K562 (cell line): Measurements from ENCODE around the gene INPP5E. TPM values are rescaled to one million over a fixed set of nuclear protein-coding genes. Genes with fewer than 3 reads are reported as not detected.

ENCODE experiments used
- CEBPZ ChIP-seq: fragments of 150-350 bp; IDR thresholded peaks from 2 replicates; pipeline ENCODE4 v1.6.1; 2014; ENCODE audit warnings: low read depth, mild to moderate bottlenecking, low read length, borderline replicate concordance
- DDX20 ChIP-seq: fragments of 450-650 bp; IDR thresholded peaks from 2 replicates; pipeline ENCODE4 v1.6.1; 2016; ENCODE audit warnings: missing genetic modification characterization, low read depth, mild to moderate bottlenecking, missing compliant biosample characterization, moderate library complexity
- FIP1L1 ChIP-seq: fragments of 200-400 bp; formaldehyde crosslinking; IDR thresholded peaks from 2 replicates; pipeline ENCODE4 v1.6.1; 2018; ENCODE audit warnings: mild to moderate bottlenecking, low read depth, low read length; ENCODE audit not compliant: poor library complexity, severe bottlenecking
- GATAD2B ChIP-seq: fragments of 450-650 bp; IDR thresholded peaks from 2 replicates; pipeline ENCODE4 v1.6.1; 2017; ENCODE audit warnings: mild to moderate bottlenecking, borderline replicate concordance
- HDGF ChIP-seq: fragments of 450-650 bp; IDR thresholded peaks from 2 replicates; pipeline ENCODE4 v1.6.1; 2016
- HSF4 ChIP-seq: fragments of 250-450 bp; sonication (Bioruptor Pico); IDR thresholded peaks from 2 replicates; pipeline ENCODE4 v2.1.2; 2022; ENCODE audit warnings: mild to moderate bottlenecking, moderate library complexity, borderline replicate concordance
- IRF2 ChIP-seq: sonication (generic); formaldehyde crosslinking; IDR thresholded peaks from 2 replicates; pipeline ENCODE4 v1.8.1; 2022; ENCODE audit warnings: mild to moderate bottlenecking, missing genetic modification reagents
- NR2F6 ChIP-seq: fragments of 450-650 bp; formaldehyde crosslinking; IDR thresholded peaks from 2 replicates; pipeline ENCODE4 v1.4.0; 2020; ENCODE audit warnings: mild to moderate bottlenecking
- PHTF2 ChIP-seq: fragments of 250-450 bp; sonication (Bioruptor Pico); IDR thresholded peaks from 2 replicates; pipeline ENCODE4 v1.5.0; 2021; ENCODE audit warnings: mild to moderate bottlenecking
- RB1 ChIP-seq: fragments of 450-650 bp; IDR thresholded peaks from 2 replicates; pipeline ENCODE4 v1.6.1; 2017; ENCODE audit warnings: low read depth, mild to moderate bottlenecking
- SUPT5H ChIP-seq: fragments of 450-650 bp; IDR thresholded peaks from 2 replicates; pipeline ENCODE4 v1.6.1; 2016
- XRCC5 ChIP-seq: fragments of 200-400 bp; formaldehyde crosslinking; IDR thresholded peaks from 2 replicates; pipeline ENCODE4 v1.6.1; 2017; ENCODE audit warnings: low read depth, mild to moderate bottlenecking, low read length
- ZBTB40 ChIP-seq, 2 experiments: fragments of 450-650 bp in 1 of 2; sonication (generic) in 1 of 2; formaldehyde crosslinking in 1 of 2; IDR thresholded peaks; 2 replicates each; pipeline versions ENCODE4 v1.7.1 to v1.9.0; 2016 to 2022; ENCODE audit warnings: inconsistent platforms in 1 of 2, mild to moderate bottlenecking in 1 of 2, missing genetic modification reagents in 1 of 2
- ZKSCAN8 ChIP-seq: fragments of 200-800 bp; sonication (Bioruptor generic); IDR thresholded peaks from 2 replicates; pipeline ENCODE4 v1.6.1; 2016; ENCODE audit warnings: missing genetic modification characterization, missing compliant biosample characterization
- ZNF766 ChIP-seq: fragments of 200-800 bp; sonication (Bioruptor generic); conservative IDR thresholded peaks from 2 replicates; pipeline ENCODE4 v1.6.1; 2016; ENCODE audit warnings: missing genetic modification characterization, missing compliant biosample characterization
- ZSCAN32 ChIP-seq: fragments of 450-650 bp; formaldehyde crosslinking; IDR thresholded peaks from 2 replicates; pipeline ENCODE4 v1.4.0; 2020; ENCODE audit warnings: mild to moderate bottlenecking, moderate library complexity
- polyA plus RNA-seq, 8 experiments: library from polyadenylated mRNA; depleted of rRNA in 4 of 8; stranded (reverse) in 5 of 8; unstranded in 3 of 8; fragments of >200 nt; fragmentation: Nextera tagmentation in 2 of 8; fragmentation: Illumina TruSeq in 1 of 8; extraction: Ambion mirVana in 2 of 8; extraction: Trizol in 1 of 8; gene quantifications; 2 replicates each; pipeline versions ENCODE4 v1.2.1 to v1.2.3, GENCODE V29; 2011 to 2014; ENCODE audit warnings: inconsistent platforms in 1 of 8, missing spikeins in 1 of 8
- total RNA-seq, 7 experiments: library from RNA; depleted of rRNA in 6 of 7; stranded (reverse); fragments of >200 nt in 6 of 7; fragmentation: Illumina TruSeq in 2 of 7; extraction: Trizol in 2 of 7; gene quantifications; 2 replicates each; pipeline versions ENCODE4 v1.2.1 to v1.2.3, GENCODE V29; 2011 to 2021; ENCODE audit warnings: low replicate concordance in 1 of 7

The INPP5E gene
- total and polyA plus RNA-seq, 9 of the 15 experiments (the other 6 are each of a cell fraction or from before 2014, with no cell fraction given): 0.38 to 17.4 (median 4.9) TPM

GRCh38 chr9:136400038-136400834, 39.4 kb downstream of the INPP5E start, which contains the start of gene SNAPC4 (continued):
- TF ChIP-seq FIP1L1 (peak; percentile 83), HDGF (no peak), XRCC5 (peak; percentile 2), NR2F6 (CRISPR knock-in tag) (no peak), ZKSCAN8 (CRISPR knock-in tag) (no peak), RB1 (peak; percentile 93), IRF2 (CRISPR knock-in tag) (no peak), ZSCAN32 (CRISPR knock-in tag) (no peak), DDX20 (no peak), SUPT5H (peak; percentile 43; the same call in 1 of the 2 replicates), ZBTB40 (IDR thresholded peaks at IDR 0.05) (peak; percentile 93), ZBTB40 (CRISPR knock-in tag; IDR thresholded peaks at IDR 0.05) (no peak), CEBPZ (peak; percentile 35; the same call in 1 of the 2 replicates), HSF4 (no peak), ZNF766 (CRISPR knock-in tag) (peak; percentile 39; the same call in 1 of the 2 replicates), PHTF2 (no peak), GATAD2B (peak; percentile 77; the same call in 1 of the 2 replicates)
